GM18907 (cell line): ENCODE data around the gene CD8A.
A peak's percentile ranks its signal among the peaks of the same experiment; 100 is the strongest.

Experiments used
- ATAC-seq: cut with Tn5 transposase; IDR thresholded peaks from one replicate; pipeline ENCODE4 v1.9.1; 2021; ENCODE audit warnings: mild to moderate bottlenecking, moderate library complexity; ENCODE audit not compliant: unreplicated experiment

CD8A gene

GRCh38 chr2:86781363-86781762, 9.3 kb downstream of the CD8A start:
- no peak for ATAC-seq

GRCh38 chr2:86779971-86780370, 10.7 kb downstream of the CD8A start:
- ATAC-seq: no peak

DNA sequence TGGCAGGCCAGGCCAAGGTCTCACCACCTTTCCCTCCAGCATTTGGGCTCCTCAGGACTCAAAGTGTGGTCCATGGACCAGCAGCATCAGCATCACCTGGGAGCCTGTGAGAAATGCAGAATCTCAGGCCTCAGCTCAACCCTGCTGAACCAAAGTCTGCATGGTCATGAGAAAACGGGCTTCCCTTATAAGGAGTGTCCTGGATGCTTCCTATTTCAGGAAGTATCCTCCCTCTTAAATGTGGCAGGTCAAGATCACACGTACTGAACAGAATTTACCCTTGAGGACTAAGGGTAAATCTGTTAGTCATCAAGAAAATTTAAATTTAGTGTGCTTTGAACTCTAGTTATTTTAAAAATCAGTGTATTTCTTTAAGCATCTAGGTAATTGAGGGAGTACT, 11.8 kb downstream of the CD8A start:
- ATAC-seq: no peak

DNA sequence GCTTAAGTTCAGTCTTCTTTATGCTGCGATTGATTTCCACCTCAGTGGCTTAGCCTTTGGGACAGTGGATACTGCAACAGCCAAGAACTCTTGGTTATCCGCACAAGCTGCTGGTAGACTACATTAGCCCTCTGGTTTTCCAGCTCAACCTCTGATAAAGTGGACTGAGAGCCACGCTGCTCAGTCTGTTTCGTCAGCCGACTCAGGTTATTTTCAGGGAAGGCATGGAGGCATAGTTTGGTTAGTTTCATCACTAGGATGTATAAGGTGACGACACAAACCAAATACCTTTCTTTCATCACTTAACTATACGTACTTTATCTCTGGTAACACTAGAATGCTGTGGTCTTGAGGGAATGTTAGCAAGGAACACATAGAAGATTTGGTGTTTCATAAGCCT, 14.2 kb downstream of the CD8A start:
- no peak for ATAC-seq

DNA sequence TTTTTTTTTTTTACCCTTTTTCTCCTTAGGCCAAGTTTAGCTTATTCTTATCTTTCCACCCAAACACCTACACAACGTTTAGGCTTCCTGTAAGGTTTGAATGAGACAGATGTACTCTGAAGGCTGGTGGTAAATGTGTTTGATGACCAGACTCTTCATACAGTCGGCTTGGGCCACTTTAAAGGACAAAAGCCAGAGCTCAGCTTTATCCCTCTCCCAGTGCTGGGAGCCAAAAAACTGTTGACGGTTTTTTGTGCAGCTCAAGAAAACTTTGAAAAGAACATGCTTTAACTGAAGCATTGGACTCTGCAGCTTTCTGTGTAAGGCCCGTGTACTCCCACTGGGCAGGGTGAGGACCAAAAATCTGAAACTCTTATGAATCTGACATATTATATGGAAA, 15.4 kb downstream of the CD8A start:
- no peak for ATAC-seq

DNA sequence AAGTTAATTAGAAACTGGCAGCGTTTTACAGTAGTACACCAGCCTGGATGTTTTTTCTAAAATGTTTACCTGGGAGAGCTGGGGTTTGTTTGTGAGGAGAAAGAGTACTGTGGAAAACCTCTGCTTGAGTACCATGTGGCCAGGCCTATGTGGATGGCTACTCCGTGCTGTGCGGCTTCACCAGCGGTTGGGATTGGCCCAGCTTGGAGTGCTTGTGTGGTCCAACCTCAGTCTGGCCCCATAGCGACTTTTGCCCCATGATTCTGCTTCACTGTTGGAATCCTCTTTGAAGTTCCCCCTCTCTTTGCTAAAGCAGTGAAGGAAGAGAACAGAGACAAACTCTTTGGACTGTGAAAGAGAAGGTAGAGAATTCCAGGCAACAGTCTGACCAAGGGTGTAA, 15.9 kb downstream of the CD8A start:
- no peak for ATAC-seq

DNA sequence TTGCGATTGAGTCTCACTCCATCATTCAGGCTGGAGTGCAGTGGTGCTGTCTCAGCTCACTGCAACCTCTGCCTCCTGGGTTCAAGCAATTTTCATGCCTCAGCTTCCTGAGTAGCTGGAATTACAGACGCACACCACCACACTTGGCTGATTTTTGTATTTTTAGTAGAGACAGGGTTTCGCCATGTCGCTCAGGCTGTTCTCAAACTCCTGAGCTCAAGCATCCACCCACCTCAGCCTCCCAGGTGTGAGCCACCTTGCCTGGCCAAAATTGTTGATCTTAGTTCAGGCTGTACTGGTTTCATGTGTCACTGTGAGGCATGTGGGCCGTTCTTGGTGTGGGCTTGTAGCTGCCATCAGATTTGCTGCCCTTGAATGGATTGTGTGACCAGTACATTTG, 18.1 kb downstream of the CD8A start:
- ATAC-seq: no peak

- ATAC-seq: no peak
These were observed 19.9 kb downstream of the CD8A start for GRCh38 chr2:86770816-86771301.

DNA sequence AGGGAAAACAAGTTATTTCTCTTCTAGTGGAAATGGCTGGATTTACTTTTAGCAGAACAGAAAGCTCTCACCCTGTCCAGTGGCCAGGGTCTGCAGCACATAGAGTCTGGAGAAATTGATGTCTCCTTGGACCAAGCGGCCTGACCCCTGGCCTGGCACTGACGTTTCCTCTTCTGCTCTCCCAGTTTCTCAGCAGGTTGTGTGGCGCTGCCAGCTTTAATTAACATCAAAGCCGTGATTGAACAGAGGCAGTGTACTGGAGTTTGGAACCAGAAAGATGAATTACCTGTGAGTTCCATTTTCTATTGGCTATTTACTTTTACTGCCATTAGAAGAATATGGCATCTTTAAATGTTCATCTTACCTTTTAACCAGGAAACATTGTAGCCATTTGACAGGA, 20.9 kb downstream of the CD8A start:
- no peak for ATAC-seq

- no peak for ATAC-seq
These were observed 22.3 kb downstream of the CD8A start for GRCh38 chr2:86768189-86768949.

DNA sequence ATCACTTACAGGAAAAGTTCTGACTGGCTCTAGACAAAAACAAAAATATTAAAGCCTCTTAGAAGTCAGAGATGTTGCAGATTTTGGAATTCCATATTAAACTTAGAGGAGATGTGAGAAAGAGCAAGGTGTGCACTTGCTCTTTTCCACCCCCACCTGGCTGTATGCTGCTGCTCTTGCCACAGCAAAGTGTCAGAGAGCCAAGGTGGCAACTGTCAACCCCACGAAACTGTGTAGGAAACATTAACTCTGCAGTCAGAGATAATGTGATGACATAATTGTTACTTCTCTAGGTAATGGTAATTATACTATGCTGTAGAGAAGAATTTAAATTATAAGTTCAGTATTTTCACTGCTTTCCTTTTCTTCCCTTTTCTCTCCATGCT, 25.4 kb downstream of the CD8A start:
- no peak for ATAC-seq

GRCh38 chr2:86764661-86765309, 25.9 kb downstream of the CD8A start:
- no peak for ATAC-seq

- no peak for ATAC-seq
These were observed 30.3 kb downstream of the CD8A start for GRCh38 chr2:86760371-86760770.

DNA sequence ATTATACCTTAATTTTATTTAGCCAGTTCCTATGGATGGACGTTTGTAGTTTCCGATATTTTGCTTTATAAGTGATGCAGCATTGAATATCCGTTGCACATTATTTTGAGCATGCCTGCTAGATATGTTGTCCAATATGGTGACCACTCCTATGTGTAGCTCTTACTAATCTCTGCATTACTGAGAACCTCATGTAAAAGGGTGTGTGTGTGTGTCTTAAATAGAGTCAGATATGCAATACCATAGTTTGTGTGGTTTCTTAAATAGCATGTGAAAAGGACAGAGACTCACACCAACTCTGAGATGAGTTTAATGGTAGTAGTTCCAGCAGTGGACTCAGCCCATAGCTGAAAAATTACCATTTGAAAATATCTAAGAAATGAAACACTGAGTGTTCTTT, 32.3 kb downstream of the CD8A start:
- ATAC-seq: no peak

- ATAC-seq: no peak
These were observed 37.1 kb downstream of the CD8A start for GRCh38 chr2:86753606-86754005.

DNA sequence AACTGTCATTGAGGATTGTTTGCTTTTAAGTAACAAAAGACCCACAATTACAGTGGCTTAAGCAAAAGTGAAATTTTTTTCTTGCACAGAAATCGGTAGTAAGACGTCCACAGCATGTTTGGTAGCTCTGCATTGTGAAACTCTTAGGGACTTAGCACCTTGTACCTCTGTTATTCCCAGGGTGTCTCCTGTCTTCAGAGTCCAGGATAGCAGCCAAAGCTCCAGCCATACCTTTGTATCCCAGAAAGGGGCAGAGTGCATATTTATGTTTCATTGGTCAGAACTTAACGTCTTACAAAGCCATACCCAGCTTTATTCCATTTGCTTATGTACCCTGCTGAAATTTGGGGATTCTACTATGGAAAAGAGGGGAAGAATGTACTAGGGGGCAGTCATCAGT, 37.8 kb downstream of the CD8A start:
- ATAC-seq: no peak

DNA sequence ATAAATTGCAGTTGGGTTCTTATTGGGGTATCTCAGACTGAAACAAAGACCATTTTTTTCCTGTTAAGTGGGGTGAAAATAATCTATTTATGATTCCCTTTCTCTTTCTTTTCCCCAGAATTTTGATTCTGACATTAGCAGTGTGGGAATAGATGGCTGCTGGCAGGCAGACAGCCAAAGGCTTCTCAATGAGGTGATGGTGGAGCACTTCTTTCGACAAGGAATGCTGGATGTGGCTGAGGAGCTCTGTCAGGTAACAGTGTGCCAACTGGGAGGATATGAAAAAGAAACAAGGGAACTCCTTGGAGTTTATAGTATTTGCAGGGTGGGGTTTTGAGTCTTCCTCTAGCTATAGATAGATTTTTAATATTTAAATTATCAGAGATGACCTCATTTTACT, 38.9 kb downstream of the CD8A start:
- no peak for ATAC-seq

DNA sequence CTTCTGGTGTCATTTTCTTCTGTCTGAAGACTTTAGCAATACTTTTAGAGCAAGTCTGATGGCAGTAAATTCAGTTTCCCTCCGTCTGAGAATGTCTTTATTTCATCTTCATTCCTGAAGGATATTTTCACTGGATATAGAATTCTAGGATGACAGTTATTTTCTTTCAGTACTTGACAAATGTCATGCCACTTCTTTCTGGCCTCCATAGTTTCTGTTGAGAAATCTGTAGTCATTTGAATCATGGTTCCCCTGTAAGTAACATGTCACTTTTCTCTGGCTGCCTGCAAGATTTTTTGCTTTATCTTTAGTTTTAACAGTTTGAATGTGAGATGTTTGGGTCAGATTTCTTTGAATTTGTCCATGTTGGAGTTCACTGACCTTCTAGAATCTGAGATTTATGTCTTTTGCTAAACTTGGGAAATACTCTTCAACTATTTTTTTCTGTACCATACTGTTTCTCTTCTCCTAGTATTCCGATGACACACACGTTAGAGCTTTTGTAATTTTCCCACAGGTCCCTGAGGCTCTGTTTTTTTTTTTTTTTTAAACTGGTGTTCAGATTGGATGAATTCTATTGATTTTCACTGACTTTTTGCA, 40.4 kb downstream of the CD8A start:
- ATAC-seq: no peak

DNA sequence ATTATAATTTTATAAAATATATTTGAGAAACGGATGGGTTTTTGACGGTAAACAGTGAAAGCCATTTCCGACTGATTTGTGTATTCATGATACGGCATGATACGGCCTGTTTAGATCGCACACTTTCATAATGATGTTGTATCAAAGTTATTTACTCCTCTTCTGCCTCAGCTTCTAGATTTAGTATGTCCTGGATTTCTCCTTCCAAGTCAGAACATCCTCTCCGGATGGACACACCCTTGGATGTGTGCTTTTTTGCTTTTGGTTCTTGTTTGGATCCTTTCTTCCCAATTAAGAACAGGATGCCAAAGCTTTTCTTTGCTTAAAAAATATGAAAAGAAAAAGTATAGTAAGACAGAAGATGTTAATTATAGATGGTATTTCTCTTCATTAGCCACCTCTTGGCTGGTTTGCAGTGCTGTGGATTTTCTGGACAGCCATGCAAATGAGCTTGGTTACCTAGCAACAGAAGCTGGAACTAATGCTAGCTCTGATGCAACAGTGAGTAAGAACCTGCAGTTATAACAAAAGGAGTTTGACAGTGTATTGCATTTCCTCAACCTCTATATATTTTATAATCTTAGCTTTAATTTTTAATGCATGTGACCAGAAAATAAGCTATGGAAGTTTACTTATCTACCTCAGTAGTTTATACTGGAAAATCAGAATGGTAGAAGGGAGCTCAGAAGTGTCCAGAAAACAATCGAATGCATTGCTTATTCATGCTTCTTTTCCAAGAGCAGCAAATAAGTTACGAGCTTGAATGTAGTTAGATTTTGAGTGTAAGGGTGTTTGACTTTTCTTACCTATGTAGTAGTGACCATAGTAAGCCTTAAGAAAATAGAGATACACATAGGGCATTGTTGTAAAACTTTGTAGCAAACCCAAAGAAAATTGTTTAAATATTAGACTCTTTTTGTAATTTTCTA, 42.7 kb downstream of the CD8A start:
- ATAC-seq: peak; percentile 57

- ATAC-seq: no peak
These were observed 43.8 kb downstream of the CD8A start for GRCh38 chr2:86746939-86747338.

DNA sequence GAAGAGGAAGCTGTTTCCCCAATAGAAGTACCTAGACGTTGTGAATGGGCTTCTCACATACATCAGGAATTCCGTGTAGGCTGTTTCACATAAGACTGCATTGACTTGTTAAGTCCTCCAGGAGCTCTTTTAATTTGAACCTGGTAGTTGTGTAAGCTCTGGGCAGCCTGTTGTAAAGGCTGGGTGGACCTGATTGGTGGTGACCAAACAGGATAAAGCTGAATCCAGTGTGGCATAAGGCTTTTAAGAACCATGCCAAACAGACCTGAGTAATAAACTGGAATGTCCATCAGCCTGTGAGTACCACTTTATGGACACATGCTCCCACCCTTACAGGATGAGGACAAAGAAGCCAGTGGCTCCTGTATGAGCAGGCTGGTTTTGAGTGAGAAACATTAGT, 46.6 kb downstream of the CD8A start:
- no peak for ATAC-seq
